HepG2 (cell line): Measurements from ENCODE around the gene IVD. TPM values are rescaled to one million over a fixed set of nuclear protein-coding genes. Genes with fewer than 3 reads are reported as not detected.

Experiments
- ATM ChIP-seq: fragments of 450-650 bp; IDR thresholded peaks from 2 replicates; pipeline ENCODE4 v1.7.1; 2017; ENCODE audit warnings: mild to moderate bottlenecking, borderline replicate concordance
- CBX1 ChIP-seq: IDR thresholded peaks from one replicate; pipeline ENCODE4 v1.6.1; 2016; ENCODE audit warnings: antibody characterized with exemption, low read depth
- EEA1 ChIP-seq: sonication (generic); formaldehyde crosslinking; IDR thresholded peaks from 2 replicates; pipeline ENCODE4 v1.5.1; 2020; ENCODE audit warnings: mild to moderate bottlenecking, missing genetic modification reagents, borderline replicate concordance
- FLYWCH1 ChIP-seq: sonication (generic); formaldehyde crosslinking; IDR thresholded peaks from 2 replicates; pipeline ENCODE4 v1.8.1; 2023; ENCODE audit warnings: mild to moderate bottlenecking, missing genetic modification reagents
- GTF3A ChIP-seq: sonication (generic); formaldehyde crosslinking; conservative IDR thresholded peaks from 2 replicates; pipeline ENCODE4 v1.4.0; 2020; ENCODE audit warnings: mild to moderate bottlenecking, missing genetic modification reagents
- MAFK ChIP-seq, 2 experiments: IDR thresholded peaks in 1 of 2; conservative IDR thresholded peaks in 1 of 2; 2 replicates each; pipeline ENCODE4 v1.6.1; 2011; ENCODE audit warnings: improper control_type of control experiment in 2 of 2, low read length in 2 of 2
- NFATC3 ChIP-seq: sonication (generic); formaldehyde crosslinking; IDR thresholded peaks from 2 replicates; pipeline ENCODE4 v1.5.1; 2020; ENCODE audit warnings: mild to moderate bottlenecking, missing genetic modification reagents
- RBAK ChIP-seq: sonication (generic); formaldehyde crosslinking; IDR thresholded peaks from 2 replicates; pipeline ENCODE4 v1.5.1; 2020; ENCODE audit warnings: mild to moderate bottlenecking, missing genetic modification reagents
- ZNF24 ChIP-seq: fragments of 450-650 bp; IDR thresholded peaks from 2 replicates; pipeline ENCODE4 v1.6.1; 2017; ENCODE audit warnings: antibody characterized with exemption, mild to moderate bottlenecking
- ZNF30 ChIP-seq: sonication (generic); formaldehyde crosslinking; IDR thresholded peaks from 2 replicates; pipeline ENCODE4 v1.5.0; 2020; ENCODE audit warnings: mild to moderate bottlenecking, missing genetic modification reagents
- ZNF446 ChIP-seq: sonication (generic); formaldehyde crosslinking; IDR thresholded peaks from 2 replicates; pipeline ENCODE4 v1.5.0; 2020; ENCODE audit warnings: mild to moderate bottlenecking, missing genetic modification reagents
- ZNF7 ChIP-seq: IDR thresholded peaks from 2 replicates; pipeline ENCODE4 v1.6.1; 2016; ENCODE audit warnings: missing biosample characterization, missing genetic modification reagents
- ZNF883 ChIP-seq: sonication (generic); formaldehyde crosslinking; IDR thresholded peaks from 2 replicates; pipeline ENCODE4 v1.5.1; 2020; ENCODE audit warnings: mild to moderate bottlenecking, missing genetic modification reagents; ENCODE audit errors: not compliant biosample characterization
- ZSCAN21 ChIP-seq: sonication (generic); formaldehyde crosslinking; IDR thresholded peaks from 2 replicates; pipeline ENCODE4 v1.8.0; 2022; ENCODE audit warnings: mild to moderate bottlenecking, missing genetic modification reagents, moderate library complexity, borderline replicate concordance
- polyA plus RNA-seq, 8 experiments: library from polyadenylated mRNA; depleted of rRNA in 3 of 8; stranded (reverse) in 7 of 8; unstranded in 1 of 8; fragments of >200 nt; fragmentation: Illumina TruSeq in 4 of 8; extraction: Trizol in 4 of 8; gene quantifications; 2 replicates each; pipeline versions ENCODE4 v1.2.1 to v1.2.3, GENCODE V29; 2011 to 2016; ENCODE audit warnings: low read depth in 4 of 8, missing spikeins in 1 of 8, mixed read lengths in 1 of 8; ENCODE audit not compliant: insufficient read depth in 1 of 8
- total RNA-seq, 5 experiments: library from RNA; depleted of rRNA; stranded (reverse); fragments of >200 nt; fragmentation: Illumina TruSeq; extraction: Trizol; gene quantifications; 2 replicates each; pipeline ENCODE4 v1.2.3, GENCODE V29; 2016; ENCODE audit warnings: low read depth in 1 of 5
- TF ChIP-seq, protein P1 (sequence below), 2 experiments: fragments of 450-650 bp in 1 of 2; sonication (generic) in 1 of 2; formaldehyde crosslinking in 1 of 2; IDR thresholded peaks; 2 replicates each; pipeline versions ENCODE4 v1.6.1 to v1.8.0; 2016 to 2022; ENCODE audit warnings: antibody characterized with exemption in 1 of 2, mild to moderate bottlenecking in 1 of 2, missing genetic modification reagents in 1 of 2
- TF ChIP-seq, protein P2 (sequence below): sonication (generic); formaldehyde crosslinking; IDR thresholded peaks from 2 replicates; pipeline ENCODE4 v1.4.0; 2020; ENCODE audit warnings: missing genetic modification reagents; ENCODE audit errors: not compliant biosample characterization
- TF ChIP-seq, protein P3 (sequence below): IDR thresholded peaks from 2 replicates; pipeline ENCODE4 v1.6.1; 2016
- TF ChIP-seq, protein P4 (sequence below): sonication (generic); formaldehyde crosslinking; conservative IDR thresholded peaks from 2 replicates; pipeline ENCODE4 v1.8.1; 2023; ENCODE audit warnings: missing genetic modification reagents

The IVD gene
- total and polyA plus RNA-seq, 2 of the 13 experiments (the other 11 are each of a cell fraction or from before 2014, with no cell fraction given) = 48.0 to 53.9 TPM

DNA sequence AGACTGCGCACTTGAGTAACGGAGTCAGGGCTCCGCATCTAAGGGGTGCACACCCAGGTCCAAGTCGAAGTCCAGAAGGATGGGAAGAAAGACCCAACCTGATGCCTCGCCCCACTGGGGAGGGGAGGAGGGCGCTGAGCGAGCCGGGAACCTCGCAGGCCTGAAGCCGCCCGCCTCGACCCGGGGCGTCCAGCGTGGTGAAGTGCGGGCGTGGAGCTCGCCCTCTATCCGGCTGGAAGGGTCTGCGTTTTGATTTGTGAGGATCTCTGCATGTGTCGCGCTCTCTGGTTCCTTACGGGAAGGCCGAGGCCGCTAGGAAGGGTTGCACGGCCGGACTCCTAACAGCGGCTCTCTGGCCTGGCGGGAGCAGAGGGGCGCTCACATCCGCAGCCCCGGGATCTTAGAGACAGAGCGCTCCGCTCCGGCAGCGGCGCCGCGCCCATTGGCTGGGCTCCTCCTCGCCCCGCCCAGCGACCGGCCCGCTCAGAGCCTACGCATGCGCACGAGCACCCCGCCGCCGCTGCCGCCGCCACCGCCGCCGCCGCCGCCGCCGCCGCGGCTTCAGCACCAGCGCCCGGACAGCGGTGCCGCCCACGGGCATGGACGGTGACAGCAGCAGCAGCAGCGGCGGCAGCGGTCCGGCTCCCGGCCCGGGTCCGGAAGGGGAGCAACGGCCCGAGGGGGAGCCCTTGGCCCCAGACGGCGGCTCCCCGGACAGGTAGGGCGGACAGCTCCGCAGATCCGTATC, 47.7 kb upstream of the IVD start, which contains the start of gene DISP2 (continued):
- TF ChIP-seq, protein P1, sequence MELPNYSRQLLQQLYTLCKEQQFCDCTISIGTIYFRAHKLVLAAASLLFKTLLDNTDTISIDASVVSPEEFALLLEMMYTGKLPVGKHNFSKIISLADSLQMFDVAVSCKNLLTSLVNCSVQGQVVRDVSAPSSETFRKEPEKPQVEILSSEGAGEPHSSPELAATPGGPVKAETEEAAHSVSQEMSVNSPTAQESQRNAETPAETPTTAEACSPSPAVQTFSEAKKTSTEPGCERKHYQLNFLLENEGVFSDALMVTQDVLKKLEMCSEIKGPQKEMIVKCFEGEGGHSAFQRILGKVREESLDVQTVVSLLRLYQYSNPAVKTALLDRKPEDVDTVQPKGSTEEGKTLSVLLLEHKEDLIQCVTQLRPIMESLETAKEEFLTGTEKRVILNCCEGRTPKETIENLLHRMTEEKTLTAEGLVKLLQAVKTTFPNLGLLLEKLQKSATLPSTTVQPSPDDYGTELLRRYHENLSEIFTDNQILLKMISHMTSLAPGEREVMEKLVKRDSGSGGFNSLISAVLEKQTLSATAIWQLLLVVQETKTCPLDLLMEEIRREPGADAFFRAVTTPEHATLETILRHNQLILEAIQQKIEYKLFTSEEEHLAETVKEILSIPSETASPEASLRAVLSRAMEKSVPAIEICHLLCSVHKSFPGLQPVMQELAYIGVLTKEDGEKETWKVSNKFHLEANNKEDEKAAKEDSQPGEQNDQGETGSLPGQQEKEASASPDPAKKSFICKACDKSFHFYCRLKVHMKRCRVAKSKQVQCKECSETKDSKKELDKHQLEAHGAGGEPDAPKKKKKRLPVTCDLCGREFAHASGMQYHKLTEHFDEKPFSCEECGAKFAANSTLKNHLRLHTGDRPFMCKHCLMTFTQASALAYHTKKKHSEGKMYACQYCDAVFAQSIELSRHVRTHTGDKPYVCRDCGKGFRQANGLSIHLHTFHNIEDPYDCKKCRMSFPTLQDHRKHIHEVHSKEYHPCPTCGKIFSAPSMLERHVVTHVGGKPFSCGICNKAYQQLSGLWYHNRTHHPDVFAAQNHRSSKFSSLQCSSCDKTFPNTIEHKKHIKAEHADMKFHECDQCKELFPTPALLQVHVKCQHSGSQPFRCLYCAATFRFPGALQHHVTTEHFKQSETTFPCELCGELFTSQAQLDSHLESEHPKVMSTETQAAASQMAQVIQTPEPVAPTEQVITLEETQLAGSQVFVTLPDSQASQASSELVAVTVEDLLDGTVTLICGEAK (IDR thresholded peaks at IDR 0.05) = no peak
- TF ChIP-seq, protein P1 (CRISPR knock-in tag; IDR thresholded peaks at IDR 0.05) = no peak
- 0 out of 2 replicates have a peak, but pooled peaks have one; percentile 33 for TF ChIP-seq EEA1 (CRISPR knock-in tag)
- TF ChIP-seq RBAK (CRISPR knock-in tag) = no peak
- TF ChIP-seq, protein P2, sequence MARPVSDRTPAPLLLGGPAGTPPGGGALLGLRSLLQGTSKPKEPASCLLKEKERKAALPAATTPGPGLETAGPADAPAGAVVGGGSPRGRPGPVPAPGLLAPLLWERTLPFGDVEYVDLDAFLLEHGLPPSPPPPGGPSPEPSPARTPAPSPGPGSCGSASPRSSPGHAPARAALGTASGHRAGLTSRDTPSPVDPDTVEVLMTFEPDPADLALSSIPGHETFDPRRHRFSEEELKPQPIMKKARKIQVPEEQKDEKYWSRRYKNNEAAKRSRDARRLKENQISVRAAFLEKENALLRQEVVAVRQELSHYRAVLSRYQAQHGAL = no peak
- TF ChIP-seq, protein P3, sequence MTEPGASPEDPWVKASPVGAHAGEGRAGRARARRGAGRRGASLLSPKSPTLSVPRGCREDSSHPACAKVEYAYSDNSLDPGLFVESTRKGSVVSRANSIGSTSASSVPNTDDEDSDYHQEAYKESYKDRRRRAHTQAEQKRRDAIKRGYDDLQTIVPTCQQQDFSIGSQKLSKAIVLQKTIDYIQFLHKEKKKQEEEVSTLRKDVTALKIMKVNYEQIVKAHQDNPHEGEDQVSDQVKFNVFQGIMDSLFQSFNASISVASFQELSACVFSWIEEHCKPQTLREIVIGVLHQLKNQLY (CRISPR knock-in tag) = no peak
- no peak for TF ChIP-seq CBX1
- no peak for TF ChIP-seq ZNF24
- TF ChIP-seq, protein P4, sequence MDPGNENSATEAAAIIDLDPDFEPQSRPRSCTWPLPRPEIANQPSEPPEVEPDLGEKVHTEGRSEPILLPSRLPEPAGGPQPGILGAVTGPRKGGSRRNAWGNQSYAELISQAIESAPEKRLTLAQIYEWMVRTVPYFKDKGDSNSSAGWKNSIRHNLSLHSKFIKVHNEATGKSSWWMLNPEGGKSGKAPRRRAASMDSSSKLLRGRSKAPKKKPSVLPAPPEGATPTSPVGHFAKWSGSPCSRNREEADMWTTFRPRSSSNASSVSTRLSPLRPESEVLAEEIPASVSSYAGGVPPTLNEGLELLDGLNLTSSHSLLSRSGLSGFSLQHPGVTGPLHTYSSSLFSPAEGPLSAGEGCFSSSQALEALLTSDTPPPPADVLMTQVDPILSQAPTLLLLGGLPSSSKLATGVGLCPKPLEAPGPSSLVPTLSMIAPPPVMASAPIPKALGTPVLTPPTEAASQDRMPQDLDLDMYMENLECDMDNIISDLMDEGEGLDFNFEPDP (CRISPR knock-in tag) = no peak
- TF ChIP-seq ZSCAN21 (CRISPR knock-in tag) = no peak
- TF ChIP-seq GTF3A = no peak
- no peak for TF ChIP-seq MAFK (conservative IDR thresholded peaks at IDR 0.05 in 1 of 2, IDR thresholded peaks at IDR 0.05 in 1 of 2; ENCODE audit: low read length in 2 of 2)
- no peak for TF ChIP-seq NFATC3 (CRISPR knock-in tag)
- TF ChIP-seq FLYWCH1 (CRISPR knock-in tag) = no peak
- TF ChIP-seq ZNF7 (CRISPR knock-in tag) = no peak
- TF ChIP-seq ZNF30 = no peak
- TF ChIP-seq ZNF883 = peak; percentile 37
- no peak for TF ChIP-seq ATM
- no peak; the same call in 1 of the 2 replicates for TF ChIP-seq ZNF446 (CRISPR knock-in tag)
